ENCODE results near the gene SIAH3. TPM values are rescaled to one million over a fixed set of nuclear protein-coding genes. Genes with fewer than 3 reads are reported as not detected.

SIAH3 gene
- total and polyA plus RNA-seq, 9 of the 15 experiments (the other 6 are each of a cell fraction or from before 2014, with no cell fraction given): not detected

GRCh38 chr13:45852494-45852893 lies 941 bp upstream of the SIAH3 start:
- Histone ChIP-seq H3K27me3 (ENCODE audit: control insufficient read depth in 2 of 2, insufficient read depth in 2 of 2, low read length in 2 of 2) (peaks cover 14 to 33% of the 10 kb centered on the region in 2 experiments; a peak in 3 of 5 replicates), H3K9me1 (ENCODE audit: control insufficient read depth, insufficient read depth, low read length) (no peaks in the 10 kb centered on the region), H3K4me3 (no peak overlapping the region), H3K9me3 (replicated peaks; ENCODE audit: control insufficient read depth, insufficient read depth, low read depth, low read length) (no peaks in the 10 kb centered on the region), H3K79me2 (ENCODE audit: control insufficient read depth, insufficient read depth, low read length) (no peaks in the 10 kb centered on the region), H3K4me2 (ENCODE audit: insufficient read depth, low read length) (no peak overlapping the region), H3K9ac (ENCODE audit: insufficient read depth in 1 of 2, low read depth in 2 of 2, low read length in 2 of 2) (no peak overlapping the region), H3K36me3 (ENCODE audit: control insufficient read depth, insufficient read depth, low read length) (no peaks in the 10 kb centered on the region), H3K27ac (ENCODE audit: extremely low read depth, low read depth, low read length) (no peak overlapping the region), H4K20me1 (replicated peaks; ENCODE audit: control insufficient read depth, insufficient read depth, low read length) (no peaks in the 10 kb centered on the region), H3K4me1 (replicated peaks in 1 of 2; ENCODE audit: control insufficient read depth in 2 of 2, insufficient read depth in 2 of 2, low read length in 2 of 2) (no peaks in the 10 kb centered on the region; a peak in 1 of 5 replicates), H2AFZ (ENCODE audit: low read depth, low read length) (no peak overlapping the region)
- 0% methylated on average over 3 of the region's 3 CpGs for WGBS (ENCODE audit: insufficient coverage, low coverage, missing lambda C conversion rate)
- no TSS peak for BruUV-seq (replicated peaks)
- CTCF ChIA-PET (ENCODE audit: low intra/inter-chr PET ratio): no interaction called here
- DNase-seq (ENCODE audit: extremely low read depth in 1 of 4, low spot score in 3 of 4) (no peak), ATAC-seq (no peak), FAIRE-seq (no peak)
- intact Hi-C loops (cut with micrococcal nuclease): no loop called here
- POLR2A ChIA-PET: no interaction called here
- in situ Hi-C loops (cut with MboI): no loop called here
- no peak for TF ChIP-seq RBFOX2 (IDR thresholded peaks at IDR 0.05; ENCODE audit: low read depth, low read length)
- TF ChIP-seq ILK (tag; IDR thresholded peaks at IDR 0.05; ENCODE audit: borderline replicate concordance, low read depth): no peak
- no peak for TF ChIP-seq CCNT2 (IDR thresholded peaks at IDR 0.05; ENCODE audit: borderline replicate concordance, extremely low read depth, insufficient read length, low read depth, low read length)
- no peak for TF ChIP-seq RBBP5 (IDR thresholded peaks at IDR 0.05; ENCODE audit: borderline replicate concordance, insufficient read depth, low read length, poor library complexity, severe bottlenecking)
- TF ChIP-seq, protein P1, sequence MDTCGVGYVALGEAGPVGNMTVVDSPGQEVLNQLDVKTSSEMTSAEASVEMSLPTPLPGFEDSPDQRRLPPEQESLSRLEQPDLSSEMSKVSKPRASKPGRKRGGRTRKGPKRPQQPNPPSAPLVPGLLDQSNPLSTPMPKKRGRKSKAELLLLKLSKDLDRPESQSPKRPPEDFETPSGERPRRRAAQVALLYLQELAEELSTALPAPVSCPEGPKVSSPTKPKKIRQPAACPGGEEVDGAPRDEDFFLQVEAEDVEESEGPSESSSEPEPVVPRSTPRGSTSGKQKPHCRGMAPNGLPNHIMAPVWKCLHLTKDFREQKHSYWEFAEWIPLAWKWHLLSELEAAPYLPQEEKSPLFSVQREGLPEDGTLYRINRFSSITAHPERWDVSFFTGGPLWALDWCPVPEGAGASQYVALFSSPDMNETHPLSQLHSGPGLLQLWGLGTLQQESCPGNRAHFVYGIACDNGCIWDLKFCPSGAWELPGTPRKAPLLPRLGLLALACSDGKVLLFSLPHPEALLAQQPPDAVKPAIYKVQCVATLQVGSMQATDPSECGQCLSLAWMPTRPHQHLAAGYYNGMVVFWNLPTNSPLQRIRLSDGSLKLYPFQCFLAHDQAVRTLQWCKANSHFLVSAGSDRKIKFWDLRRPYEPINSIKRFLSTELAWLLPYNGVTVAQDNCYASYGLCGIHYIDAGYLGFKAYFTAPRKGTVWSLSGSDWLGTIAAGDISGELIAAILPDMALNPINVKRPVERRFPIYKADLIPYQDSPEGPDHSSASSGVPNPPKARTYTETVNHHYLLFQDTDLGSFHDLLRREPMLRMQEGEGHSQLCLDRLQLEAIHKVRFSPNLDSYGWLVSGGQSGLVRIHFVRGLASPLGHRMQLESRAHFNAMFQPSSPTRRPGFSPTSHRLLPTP (IDR thresholded peaks at IDR 0.05; ENCODE audit: borderline replicate concordance, extremely low read depth, insufficient read length): no peak
- no peak for TF ChIP-seq KDM2B (CRISPR knock-in tag; IDR thresholded peaks at IDR 0.05)
- TF ChIP-seq SREBF1 (IDR thresholded peaks at IDR 0.05; ENCODE audit: borderline replicate concordance, low read depth, low read length): no peak
- TF ChIP-seq MXD1 (CRISPR knock-in tag; IDR thresholded peaks at IDR 0.05; ENCODE audit: borderline replicate concordance, poor library complexity, severe bottlenecking): no peak
- TF ChIP-seq KLF10 (CRISPR knock-in tag; IDR thresholded peaks at IDR 0.05): no peak
- no peak for TF ChIP-seq SRF (CRISPR knock-in tag; IDR thresholded peaks at IDR 0.05)
- TF ChIP-seq ZNF507 (tag; conservative IDR thresholded peaks at IDR 0.05): no peak
- TF ChIP-seq AFF1 (IDR thresholded peaks at IDR 0.05; ENCODE audit: low read depth in 1 of 2, partially characterized antibody in 2 of 2): no peak
- no peak for TF ChIP-seq STAT5A (IDR thresholded peaks at IDR 0.05; ENCODE audit: borderline replicate concordance, low read length)
